ENCODE measurements around the gene DNAJC18. TPM values are rescaled to one million over a fixed set of nuclear protein-coding genes. Genes with fewer than 3 reads are reported as not detected.

DNAJC18 gene
- total and polyA plus RNA-seq, 4 donors, result 2.2 to 10.7 (median 8.7) TPM

GRCh38 chr5:139458580-139459407 is 19.5 kb upstream of the DNAJC18 start:
- no peak for ATAC-seq (ENCODE audit: insufficient read depth, low FRiP score)
- H3K9ac ChIP-seq (ENCODE audit: insufficient read depth in 1 of 2, low read length in 2 of 2), result no peak overlapping the region
- no peak for DNase-seq

GRCh38 chr5:139457653-139458306 is 18.5 kb upstream of the DNAJC18 start:
- Histone ChIP-seq H3K36me3 (ENCODE audit: control insufficient read depth in 4 of 4, insufficient read depth in 4 of 4, low read length in 4 of 4) (peaks cover 0 to 9% (median 0%) of the 10 kb centered on the region in 4 donors), H3K4me1 (ENCODE audit: control insufficient read depth in 5 of 5, insufficient read depth in 5 of 5, low read length in 5 of 5) (peaks cover 0 to 4% (median 0%) of the 10 kb centered on the region in 5 donors), H3K9ac (ENCODE audit: insufficient read depth in 1 of 2, low read length in 2 of 2) (no peak overlapping the region), H3K4me3 (no peak overlapping the region), H3K9me3 (ENCODE audit: control insufficient read depth in 4 of 4, insufficient read depth in 3 of 4, low read length in 3 of 4) (peaks cover 0 to 2% (median 0%) of the 10 kb centered on the region in 4 donors), H3K27ac (ENCODE audit: low read depth in 1 of 2, low read length in 1 of 2) (no peak overlapping the region), H3K27me3 (ENCODE audit: control insufficient read depth in 3 of 3, insufficient read depth in 3 of 3, low read length in 2 of 3) (no peaks in the 10 kb centered on the region)
- ATAC-seq (ENCODE audit: insufficient read depth, low FRiP score), result no peak
- DNase-seq, result no peak
- WGBS, 2 donors, result 86 to 92% methylated on average over 5 of the region's 5 CpGs
- no peak for TF ChIP-seq CTCF (IDR thresholded peaks at IDR 0.05; ENCODE audit: control extremely low read depth, extremely low read depth)

More at GRCh38 chr5:139458580-139459407, 19.5 kb upstream of the DNAJC18 start:
- Histone ChIP-seq H3K27ac (ENCODE audit: low read depth in 1 of 2, low read length in 1 of 2) (peak overlapping the region; percentile 7 to 66), H3K9me3 (ENCODE audit: control insufficient read depth in 4 of 4, insufficient read depth in 3 of 4, low read length in 3 of 4) (no peaks in the 10 kb centered on the region), H3K36me3 (ENCODE audit: control insufficient read depth in 4 of 4, insufficient read depth in 4 of 4, low read length in 4 of 4) (peaks cover 0 to 7% (median 0%) of the 10 kb centered on the region in 4 donors), H3K4me3 (no peak overlapping the region), H3K4me1 (ENCODE audit: control insufficient read depth in 5 of 5, insufficient read depth in 5 of 5, low read length in 5 of 5) (peaks cover 0 to 5% (median 0%) of the 10 kb centered on the region in 5 donors), H3K27me3 (ENCODE audit: control insufficient read depth in 3 of 3, insufficient read depth in 3 of 3, low read length in 2 of 3) (no peaks in the 10 kb centered on the region)
- no peak for TF ChIP-seq CTCF (IDR thresholded peaks at IDR 0.05; ENCODE audit: control extremely low read depth, extremely low read depth)
- 55 to 59% methylated on average over 8 of the region's 8 CpGs for WGBS, 2 donors

GRCh38 chr5:139457241-139457640 is 17.9 kb upstream of the DNAJC18 start:
- peaks cover 0 to 9% (median 0%) of the 10 kb centered on the region in 4 donors for H3K36me3 ChIP-seq (ENCODE audit: control insufficient read depth in 4 of 4, insufficient read depth in 4 of 4, low read length in 4 of 4)
- no peak overlapping the region for H3K4me3 ChIP-seq
- WGBS, 2 donors, result 90 to 92% methylated on average over 5 of the region's 5 CpGs
- no peak for ATAC-seq (ENCODE audit: insufficient read depth, low FRiP score)
- H3K9ac ChIP-seq (ENCODE audit: insufficient read depth in 1 of 2, low read length in 2 of 2), result no peak overlapping the region
- H3K27me3 ChIP-seq (ENCODE audit: control insufficient read depth in 3 of 3, insufficient read depth in 3 of 3, low read length in 2 of 3), result no peaks in the 10 kb centered on the region
- no peak overlapping the region for H3K27ac ChIP-seq (ENCODE audit: low read depth in 1 of 2, low read length in 1 of 2)
- TF ChIP-seq CTCF (IDR thresholded peaks at IDR 0.05; ENCODE audit: control extremely low read depth, extremely low read depth), result no peak
- H3K9me3 ChIP-seq (ENCODE audit: control insufficient read depth in 4 of 4, insufficient read depth in 3 of 4, low read length in 3 of 4), result peaks cover 0 to 2% (median 0%) of the 10 kb centered on the region in 4 donors
- no peak for DNase-seq
- H3K4me1 ChIP-seq (ENCODE audit: control insufficient read depth in 5 of 5, insufficient read depth in 5 of 5, low read length in 5 of 5), result peaks cover 0 to 4% (median 0%) of the 10 kb centered on the region in 5 donors
